H1 (cell line): Measurements from ENCODE around the gene LAX1. TPM values are rescaled to one million over a fixed set of nuclear protein-coding genes. Genes with fewer than 3 reads are reported as not detected.

Source experiments
- CTCF ChIA-PET: fragments of 300-600 bp; sonication (Branson Sonifier 250); formaldehyde crosslinking; loops from one replicate; lab custom pipeline; 2021; ENCODE audit not compliant: partially characterized antibody; lab: Charles Lee
- POLR2A ChIA-PET: fragments of 300-600 bp; sonication (Branson Sonifier 250); formaldehyde crosslinking; loops from one replicate; lab custom pipeline; 2021; ENCODE audit warnings: inconsistent platforms; ENCODE audit not compliant: partially characterized antibody; lab: Charles Lee
- DNase-seq, 2 experiments: peaks; one replicate each; pipeline versions ENCODE4 v3.0.0 to v3.0.0-alpha.2; 2010 to 2022; ENCODE audit warnings: low spot score in 2 of 2, low read depth in 1 of 2, mixed read lengths in 1 of 2
- FAIRE-seq: peaks from 2 replicates; lab custom pipeline; 2011; peaks lifted over from hg19 to GRCh38; lab: Jason Lieb, UNC
- H2AFZ ChIP-seq: 2 replicates; pipeline ENCODE4 v1.8.1; 2012; ENCODE audit warnings: low read length, inconsistent platforms
- H2AK5ac ChIP-seq: 2 replicates; pipeline ENCODE4 v1.6.1; 2013; ENCODE audit warnings: low read depth, low read length
- H2BK120ac ChIP-seq: replicated peaks from 2 replicates; pipeline ENCODE3; 2013; ENCODE audit warnings: low read depth, low read length, inconsistent platforms
- H2BK12ac ChIP-seq: 2 replicates; pipeline ENCODE4 v1.6.1; 2013; ENCODE audit warnings: low read depth, low read length
- H2BK15ac ChIP-seq: 2 replicates; pipeline ENCODE4 v1.6.1; 2013; ENCODE audit warnings: low read length
- H2BK20ac ChIP-seq: 2 replicates; pipeline ENCODE4 v1.6.1; 2013; ENCODE audit warnings: low read length
- H2BK5ac ChIP-seq: 2 replicates; pipeline ENCODE4 v1.6.1; 2013; ENCODE audit warnings: low read depth, low read length
- H3K14ac ChIP-seq: 2 replicates; pipeline ENCODE4 v1.6.1; 2013; ENCODE audit warnings: inconsistent platforms; ENCODE audit not compliant: insufficient read length
- H3K18ac ChIP-seq: 2 replicates; pipeline ENCODE4 v1.6.1; 2013; ENCODE audit warnings: low read length; ENCODE audit errors: extremely low read depth
- H3K23ac ChIP-seq: 2 replicates; pipeline ENCODE4 v1.6.1; 2013; ENCODE audit warnings: inconsistent platforms; ENCODE audit not compliant: insufficient read length
- H3K23me2 ChIP-seq: 2 replicates; pipeline ENCODE4 v1.6.1; 2013; ENCODE audit warnings: low read depth, low read length
- H3K27ac ChIP-seq: 2 replicates; pipeline ENCODE4 v1.6.1; 2011; ENCODE audit warnings: low read depth, low read length, inconsistent platforms
- H3K27me3 ChIP-seq, 4 experiments: replicated peaks in 1 of 4; 1 replicate in 1 of 4; 2 replicates in 3 of 4; pipeline versions ENCODE4 v1.6.1 to v1.8.1; 2011 to 2013; ENCODE audit warnings: low read length in 3 of 4, mild to moderate bottlenecking in 3 of 4, inconsistent platforms in 2 of 4, mixed read lengths in 2 of 4, moderate library complexity in 1 of 4; ENCODE audit not compliant: control insufficient read depth in 3 of 4, insufficient read depth in 3 of 4; ENCODE audit errors: extremely low read depth in 1 of 4
- H3K36me3 ChIP-seq, 4 experiments: 2 replicates each; pipeline versions ENCODE4 v1.6.1 to v1.8.1; 2011 to 2013; ENCODE audit warnings: mild to moderate bottlenecking in 4 of 4, low read length in 3 of 4, moderate library complexity in 2 of 4, control low read depth in 1 of 4, inconsistent platforms in 1 of 4; ENCODE audit not compliant: insufficient read depth in 4 of 4, control insufficient read depth in 2 of 4
- H3K4ac ChIP-seq: replicated peaks from 2 replicates; pipeline ENCODE3; 2013; ENCODE audit warnings: low read length, low read depth, mixed read lengths, inconsistent platforms; ENCODE audit not compliant: insufficient read length
- H3K4me1 ChIP-seq, 4 experiments: replicated peaks in 1 of 4; 1 replicate in 1 of 4; 2 replicates in 3 of 4; pipeline versions ENCODE4 v1.6.1 to v1.8.1; 2011 to 2013; ENCODE audit warnings: low read length in 3 of 4, inconsistent platforms in 2 of 4, mixed read lengths in 1 of 4; ENCODE audit not compliant: insufficient read depth in 4 of 4, control insufficient read depth in 3 of 4
- H3K4me2 ChIP-seq, 2 experiments: 2 replicates each; pipeline versions ENCODE4 v1.6.1 to v1.8.1; 2011 to 2013; ENCODE audit warnings: low read depth in 2 of 2, low read length in 2 of 2, control low read depth in 1 of 2, inconsistent platforms in 1 of 2, mild to moderate bottlenecking in 1 of 2; ENCODE audit not compliant: insufficient read depth in 1 of 2
- H3K4me3 ChIP-seq, 4 experiments: fragments of 200-600, 300-600 bp in 1 of 4; sonication (generic), shearing (Covaris generic), sonication (Bioruptor Twin) in 1 of 4; 2 replicates each; pipeline versions ENCODE4 v1.5.1 to v1.8.1; 2011 to 2016; ENCODE audit warnings: low read length in 4 of 4, low read depth in 3 of 4, control low read depth in 2 of 4, inconsistent platforms in 2 of 4, mild to moderate bottlenecking in 2 of 4, mixed read lengths in 1 of 4, moderate library complexity in 1 of 4; ENCODE audit not compliant: insufficient read depth in 2 of 4; ENCODE audit errors: extremely low read depth in 1 of 4
- H3K56ac ChIP-seq: replicated peaks from 2 replicates; pipeline ENCODE3; 2013; ENCODE audit warnings: low read depth, mild to moderate bottlenecking, mixed read lengths, low read length, inconsistent platforms; ENCODE audit not compliant: insufficient read length
- H3K79me1 ChIP-seq: 2 replicates; pipeline ENCODE4 v1.6.1; 2013; ENCODE audit warnings: low read depth, low read length, control low read depth
- H3K79me2 ChIP-seq, 2 experiments: 2 replicates each; pipeline versions ENCODE4 v1.6.1 to v1.8.1; 2012 to 2013; ENCODE audit warnings: low read length in 2 of 2, mild to moderate bottlenecking in 2 of 2, inconsistent platforms in 1 of 2; ENCODE audit not compliant: insufficient read depth in 2 of 2, control insufficient read depth in 1 of 2
- H3K9ac ChIP-seq, 4 experiments: replicated peaks in 1 of 4; 1 replicate in 1 of 4; 2 replicates in 3 of 4; pipeline versions ENCODE4 v1.6.1 to v1.8.1; 2011 to 2013; ENCODE audit warnings: low read depth in 3 of 4, low read length in 3 of 4, control low read depth in 2 of 4, mild to moderate bottlenecking in 2 of 4, moderate library complexity in 2 of 4, inconsistent platforms in 1 of 4; ENCODE audit errors: extremely low read depth in 1 of 4
- H3K9me3 ChIP-seq, 2 experiments: 2 replicates each; pipeline versions ENCODE4 v1.6.1 to v1.8.1; 2012 to 2013; ENCODE audit warnings: mild to moderate bottlenecking in 2 of 2, moderate library complexity in 2 of 2, control low read depth in 1 of 2, inconsistent platforms in 1 of 2, low read depth in 1 of 2, low read length in 1 of 2, mixed read lengths in 1 of 2; ENCODE audit not compliant: insufficient read depth in 2 of 2
- H4K20me1 ChIP-seq, 2 experiments: replicated peaks in 1 of 2; 2 replicates each; pipeline versions ENCODE3 to v1.8.1; 2011 to 2013; ENCODE audit warnings: inconsistent platforms in 2 of 2, low read length in 2 of 2, mild to moderate bottlenecking in 1 of 2; ENCODE audit not compliant: insufficient read depth in 2 of 2, control insufficient read depth in 1 of 2
- H4K5ac ChIP-seq: 2 replicates; pipeline ENCODE4 v1.6.1; 2013; ENCODE audit warnings: low read length, low read depth, mixed read lengths, inconsistent platforms; ENCODE audit not compliant: insufficient read length
- H4K8ac ChIP-seq: 2 replicates; pipeline ENCODE4 v1.8.0; 2013; ENCODE audit warnings: mild to moderate bottlenecking, moderate library complexity, low read length, inconsistent platforms; ENCODE audit not compliant: insufficient read depth; ENCODE audit errors: extremely low read depth
- H4K91ac ChIP-seq: replicated peaks from 2 replicates; pipeline ENCODE3; 2013; ENCODE audit warnings: low read length, mixed read lengths, inconsistent platforms; ENCODE audit not compliant: insufficient read length
- BCL11A ChIP-seq, 2 experiments: IDR thresholded peaks; one replicate each; pipeline ENCODE4 v1.6.1; 2011; ENCODE audit warnings: low read depth in 2 of 2, low read length in 2 of 2, mild to moderate bottlenecking in 2 of 2
- CBX8 ChIP-seq: fragments of 300-800, 300-1000 bp; sonication (generic); IDR thresholded peaks from 2 replicates; pipeline ENCODE4 v1.7.1; 2016; ENCODE audit warnings: low read depth, low read length, borderline replicate concordance
- FOSL1 ChIP-seq: IDR thresholded peaks from 2 replicates; pipeline ENCODE4 v1.6.1; 2011; ENCODE audit warnings: mild to moderate bottlenecking, low read depth, low read length, moderate library complexity; ENCODE audit not compliant: insufficient read depth
- HDAC2 ChIP-seq, 2 experiments: fragments of 300-600 bp in 1 of 2; sonication (generic) in 1 of 2; IDR thresholded peaks; 2 replicates each; pipeline ENCODE4 v1.6.1; 2011 to 2012; ENCODE audit warnings: low read depth in 2 of 2, low read length in 2 of 2, mild to moderate bottlenecking in 2 of 2, moderate library complexity in 2 of 2, borderline replicate concordance in 1 of 2, inconsistent platforms in 1 of 2
- JUN ChIP-seq: IDR thresholded peaks from 2 replicates; pipeline ENCODE4 v1.6.1; 2011; ENCODE audit warnings: low read depth, mild to moderate bottlenecking, improper control_type of control experiment, low read length
- NANOG ChIP-seq: IDR thresholded peaks from 2 replicates; pipeline ENCODE4 v1.6.1; 2011; ENCODE audit warnings: low read length, low read depth, mild to moderate bottlenecking, inconsistent platforms; ENCODE audit not compliant: insufficient read depth, poor library complexity, severe bottlenecking
- RFX5 ChIP-seq: IDR thresholded peaks from 2 replicates; pipeline ENCODE4 v1.6.1; 2011; ENCODE audit warnings: low read depth, low read length, improper control_type of control experiment, borderline replicate concordance
- SUZ12 ChIP-seq: fragments of 200-600 bp; sonication (generic); IDR thresholded peaks from 2 replicates; pipeline ENCODE4 v1.6.1; 2012; ENCODE audit warnings: mild to moderate bottlenecking, inconsistent platforms, low read length, moderate library complexity, mixed read lengths
- TBP ChIP-seq: IDR thresholded peaks from 2 replicates; pipeline ENCODE4 v1.6.1; 2011; ENCODE audit warnings: low read depth, low read length, improper control_type of control experiment
- WGBS, 2 experiments: shearing (Covaris generic) in 1 of 2; methylation state at CpG; one replicate each; pipeline versions ENCODE4 v1.1.6 to v1.1.7; 2013 to 2015; ENCODE audit warnings: low lambda C conversion rate in 2 of 2, mixed read lengths in 2 of 2, inconsistent platforms in 1 of 2, low coverage in 1 of 2, missing lambda C conversion rate in 1 of 2; ENCODE audit not compliant: insufficient replicate concordance in 2 of 2, insufficient coverage in 1 of 2, insufficient read length in 1 of 2; ENCODE audit errors: extremely low coverage in 1 of 2, missing lambda C conversion rate in 1 of 2; 5-methylcytosine and 5-hydroxymethylcytosine counted together
- polyA plus RNA-seq, 7 experiments: library from polyadenylated mRNA; depleted of rRNA in 3 of 7; stranded (reverse) in 5 of 7; unstranded in 2 of 7; fragments of >200 nt in 5 of 7; fragments of 200-250 nt in 2 of 7; gene quantifications; 1 replicate in 5 of 7; 2 replicates in 1 of 7; 4 replicates in 1 of 7; pipeline versions ENCODE4 v1.2.1 to v1.2.3, GENCODE V29; 2011 to 2013; ENCODE audit warnings: missing spikeins in 2 of 7, mixed read lengths in 2 of 7
- total RNA-seq: library from RNA; stranded (reverse); fragmentation: NEBNext Ultra II Directional; extraction: Animal tissue kit (Norgen Biotek cat#: 25700); gene quantifications from 2 replicates; pipeline ENCODE4 v1.2.1, GENCODE V29; 2021
- TF ChIP-seq, protein P1 (sequence below): IDR thresholded peaks from 2 replicates; pipeline ENCODE4 v1.6.1; 2012; ENCODE audit warnings: inconsistent platforms

Gene LAX1
- total and polyA plus RNA-seq, 2 of the 8 experiments (the other 6 are each of a cell fraction or from before 2014, with no cell fraction given) = 0.11 TPM; not detected in 1

- no peak overlapping the region for H4K5ac ChIP-seq
- H2AFZ ChIP-seq = no peak overlapping the region
- H4K8ac ChIP-seq = no peak overlapping the region
- H3K14ac ChIP-seq = no peak overlapping the region
- H3K18ac ChIP-seq = no peak overlapping the region
- POLR2A ChIA-PET = interaction anchor here (1.5 kb wide), 1 partner anchor 10 kb away, joined by 3 read pairs; no protein-coding TSS in a partner anchor
- no peak overlapping the region for H2BK5ac ChIP-seq
- H3K4me3 ChIP-seq = no peak overlapping the region
- H3K23ac ChIP-seq = no peak overlapping the region
- 90% methylated on average over 4 of the region's 4 CpGs; no CpG with 5 or more reads in 1 of the 2 experiments for WGBS, 2 experiments
- peaks cover 0 to 3% (median 0%) of the 10 kb centered on the region in 4 experiments; a peak in 3 of 7 replicates for H3K4me1 ChIP-seq
- no peaks in the 10 kb centered on the region for H3K36me3 ChIP-seq
- no peak overlapping the region for H4K91ac ChIP-seq
- H3K56ac ChIP-seq = no peak overlapping the region
- H3K79me2 ChIP-seq = no peaks in the 10 kb centered on the region
- no peaks in the 10 kb centered on the region for H3K9me3 ChIP-seq
- no peaks in the 10 kb centered on the region for H4K20me1 ChIP-seq
- H3K9ac ChIP-seq = no peak overlapping the region
- H2BK15ac ChIP-seq = no peak overlapping the region
- no peaks in the 10 kb centered on the region for H3K23me2 ChIP-seq
- H2BK12ac ChIP-seq = no peak overlapping the region
- DNase-seq = no peak
- no peaks in the 10 kb centered on the region for H3K27me3 ChIP-seq
- H3K27ac ChIP-seq = no peak overlapping the region
- no peak overlapping the region for H2AK5ac ChIP-seq
- no peak overlapping the region for H2BK120ac ChIP-seq
- no peak for TF ChIP-seq SUZ12
- no peak for TF ChIP-seq TBP
- no peak for TF ChIP-seq HDAC2 (IDR thresholded peaks at IDR 0.05; ENCODE audit: borderline replicate concordance in 1 of 2, low read depth in 2 of 2, low read length in 2 of 2)
- TF ChIP-seq, protein P1, sequence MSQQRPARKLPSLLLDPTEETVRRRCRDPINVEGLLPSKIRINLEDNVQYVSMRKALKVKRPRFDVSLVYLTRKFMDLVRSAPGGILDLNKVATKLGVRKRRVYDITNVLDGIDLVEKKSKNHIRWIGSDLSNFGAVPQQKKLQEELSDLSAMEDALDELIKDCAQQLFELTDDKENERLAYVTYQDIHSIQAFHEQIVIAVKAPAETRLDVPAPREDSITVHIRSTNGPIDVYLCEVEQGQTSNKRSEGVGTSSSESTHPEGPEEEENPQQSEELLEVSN = no peak
- no peak for TF ChIP-seq CBX8
- no peak for TF ChIP-seq FOSL1
- no peak for TF ChIP-seq JUN
- no peak for TF ChIP-seq NANOG
- no peak for TF ChIP-seq BCL11A (IDR thresholded peaks at IDR 0.05; ENCODE audit: low read depth in 2 of 2, low read length in 2 of 2)
- TF ChIP-seq RFX5 = no peak
- TF ChIP-seq, all 59 proteins: peak for 0
- Histone ChIP-seq H3K79me1 (no peaks in the 10 kb centered on the region), H3K4ac (no peak overlapping the region), H3K4me2 (no peak overlapping the region), H2BK20ac (no peak overlapping the region)
- no peak for FAIRE-seq
- CTCF ChIA-PET = no interaction called here
Measured at GRCh38 chr1:203778789-203779188, 13.8 kb downstream of the LAX1 start.
